ENCODE data around the gene GUCY2D.
A peak's percentile ranks its signal among the peaks of the same experiment; 100 is the strongest.

GUCY2D gene

DNA sequence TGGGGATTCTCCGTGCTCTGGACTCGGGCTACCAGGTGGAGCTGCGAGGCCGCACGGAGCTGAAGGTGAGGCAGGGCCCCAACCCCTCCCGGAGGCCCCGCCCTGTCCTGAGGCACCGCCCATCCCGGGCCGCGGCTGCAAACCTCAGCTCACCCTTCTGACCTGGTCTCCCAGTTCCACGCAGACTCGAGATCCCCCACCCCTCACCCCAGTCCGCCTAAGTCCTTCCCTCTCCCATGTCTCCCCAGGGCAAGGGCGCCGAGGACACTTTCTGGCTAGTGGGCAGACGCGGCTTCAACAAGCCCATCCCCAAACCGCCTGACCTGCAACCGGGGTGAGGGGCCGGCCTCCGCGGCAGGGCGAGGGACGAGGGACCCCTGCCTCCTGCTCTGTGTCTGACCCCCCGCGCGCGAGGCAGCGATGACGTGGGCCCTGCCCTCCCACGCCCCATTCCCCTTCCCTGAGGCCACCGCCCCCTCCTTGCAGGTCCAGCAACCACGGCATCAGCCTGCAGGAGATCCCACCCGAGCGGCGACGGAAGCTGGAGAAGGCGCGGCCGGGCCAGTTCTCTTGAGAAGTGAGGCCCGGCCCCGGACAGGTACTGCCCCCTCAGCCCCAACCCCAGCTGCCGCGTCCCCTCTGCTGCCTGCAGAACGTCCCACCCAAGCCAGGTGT is 13.7 kb downstream of the GUCY2D start:
- H3K36me3 ChIP-seq: no peaks in the 10 kb centered on the region
- peaks cover 50% of the 10 kb centered on the region for H3K27me3 ChIP-seq
- TF ChIP-seq, protein P1, sequence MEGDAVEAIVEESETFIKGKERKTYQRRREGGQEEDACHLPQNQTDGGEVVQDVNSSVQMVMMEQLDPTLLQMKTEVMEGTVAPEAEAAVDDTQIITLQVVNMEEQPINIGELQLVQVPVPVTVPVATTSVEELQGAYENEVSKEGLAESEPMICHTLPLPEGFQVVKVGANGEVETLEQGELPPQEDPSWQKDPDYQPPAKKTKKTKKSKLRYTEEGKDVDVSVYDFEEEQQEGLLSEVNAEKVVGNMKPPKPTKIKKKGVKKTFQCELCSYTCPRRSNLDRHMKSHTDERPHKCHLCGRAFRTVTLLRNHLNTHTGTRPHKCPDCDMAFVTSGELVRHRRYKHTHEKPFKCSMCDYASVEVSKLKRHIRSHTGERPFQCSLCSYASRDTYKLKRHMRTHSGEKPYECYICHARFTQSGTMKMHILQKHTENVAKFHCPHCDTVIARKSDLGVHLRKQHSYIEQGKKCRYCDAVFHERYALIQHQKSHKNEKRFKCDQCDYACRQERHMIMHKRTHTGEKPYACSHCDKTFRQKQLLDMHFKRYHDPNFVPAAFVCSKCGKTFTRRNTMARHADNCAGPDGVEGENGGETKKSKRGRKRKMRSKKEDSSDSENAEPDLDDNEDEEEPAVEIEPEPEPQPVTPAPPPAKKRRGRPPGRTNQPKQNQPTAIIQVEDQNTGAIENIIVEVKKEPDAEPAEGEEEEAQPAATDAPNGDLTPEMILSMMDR (IDR thresholded peaks at IDR 0.05): no peak
- H3K4me3 ChIP-seq (ENCODE audit: low read depth in 1 of 2, low read length in 1 of 2): peak overlapping the region; percentile 69 to 74
- H3K4me1 ChIP-seq (ENCODE audit: control insufficient read depth in 1 of 2, insufficient read depth in 1 of 2, low read depth in 1 of 2, low read length in 1 of 2): peaks cover 54 to 63% of the 10 kb centered on the region in 2 experiments
- H3K27ac ChIP-seq: peak overlapping the region; percentile 84
- no peaks in the 10 kb centered on the region for H3K9me3 ChIP-seq

DNA sequence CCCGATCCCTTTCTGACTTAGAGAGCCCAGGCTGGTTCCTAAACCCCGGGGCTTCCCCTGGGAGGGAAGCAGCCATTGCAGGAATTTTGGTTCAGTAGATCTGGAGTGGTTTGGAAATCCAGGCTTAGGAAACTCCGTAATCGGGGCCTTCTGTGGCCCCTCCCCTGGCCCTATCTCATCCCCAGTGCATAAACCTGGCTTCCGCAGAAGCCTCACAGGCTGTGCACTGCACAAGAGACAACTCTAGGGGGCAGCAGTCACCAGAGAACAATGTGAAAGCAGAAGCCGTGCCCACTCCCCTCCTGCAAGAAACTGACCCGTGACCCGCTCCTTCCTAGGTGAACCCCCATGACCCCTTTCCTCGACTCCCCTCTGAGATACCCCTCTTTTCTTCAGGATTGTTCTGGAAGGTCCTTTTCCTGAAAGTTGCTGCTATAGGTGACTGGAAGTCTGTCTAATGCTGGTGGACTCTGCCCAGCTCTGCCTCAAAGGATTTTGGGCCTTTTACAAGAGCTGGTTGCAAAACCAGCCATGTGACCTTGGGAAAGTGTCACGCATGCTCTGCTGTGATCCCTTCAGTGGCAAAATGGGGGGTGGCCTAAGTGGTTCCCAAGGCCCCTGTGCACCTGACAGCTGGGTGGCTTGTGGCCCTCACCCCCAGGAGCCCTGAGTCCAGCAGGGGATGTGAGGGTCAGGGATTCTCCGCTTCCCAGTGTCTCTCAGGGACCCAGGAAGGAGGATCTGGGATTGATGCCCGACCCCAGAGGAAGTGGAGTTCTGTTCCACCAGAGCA is 14.4 kb downstream of the GUCY2D start:
- TF ChIP-seq, protein P1 (IDR thresholded peaks at IDR 0.05): peak; percentile 86
- Histone ChIP-seq H3K36me3 (no peaks in the 10 kb centered on the region), H3K27ac (peak overlapping the region; percentile 84), H3K27me3 (peaks cover 43% of the 10 kb centered on the region), H3K9me3 (no peaks in the 10 kb centered on the region), H3K4me1 (ENCODE audit: control insufficient read depth in 1 of 2, insufficient read depth in 1 of 2, low read depth in 1 of 2, low read length in 1 of 2) (peaks cover 62 to 69% of the 10 kb centered on the region in 2 experiments), H3K4me3 (ENCODE audit: low read depth in 1 of 2, low read length in 1 of 2) (peak overlapping the region; percentile 69 to 74)

DNA sequence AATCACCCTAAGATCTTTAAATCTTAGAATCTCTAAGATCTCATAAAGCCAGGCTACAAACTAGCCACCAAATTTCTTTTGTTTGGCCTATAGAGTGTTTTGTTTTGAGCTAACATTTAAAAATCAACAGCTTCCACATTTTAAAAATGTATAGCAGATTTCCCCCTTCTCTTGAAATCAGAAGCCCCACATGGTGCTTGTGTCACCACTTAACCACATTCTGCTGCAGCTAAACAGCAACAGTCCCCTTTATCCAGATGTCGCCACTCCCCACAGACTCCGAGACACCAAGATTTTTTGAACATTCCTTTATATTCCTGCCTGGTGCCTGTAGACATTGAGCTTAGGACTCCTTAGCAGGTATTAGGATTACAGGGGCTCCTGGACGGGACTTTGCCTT is 16.0 kb downstream of the GUCY2D start:
- Histone ChIP-seq H3K27ac (peak overlapping the region; percentile 84), H3K36me3 (no peaks in the 10 kb centered on the region), H3K4me1 (ENCODE audit: control insufficient read depth in 1 of 2, insufficient read depth in 1 of 2, low read depth in 1 of 2, low read length in 1 of 2) (peaks cover 78 to 79% of the 10 kb centered on the region in 2 experiments), H3K9me3 (no peaks in the 10 kb centered on the region), H3K4me3 (ENCODE audit: low read depth in 1 of 2, low read length in 1 of 2) (peak overlapping the region in 1 of 2 experiments; percentile 5), H3K27me3 (peaks cover 27% of the 10 kb centered on the region)
- TF ChIP-seq, protein P1 (IDR thresholded peaks at IDR 0.05): no peak

DNA sequence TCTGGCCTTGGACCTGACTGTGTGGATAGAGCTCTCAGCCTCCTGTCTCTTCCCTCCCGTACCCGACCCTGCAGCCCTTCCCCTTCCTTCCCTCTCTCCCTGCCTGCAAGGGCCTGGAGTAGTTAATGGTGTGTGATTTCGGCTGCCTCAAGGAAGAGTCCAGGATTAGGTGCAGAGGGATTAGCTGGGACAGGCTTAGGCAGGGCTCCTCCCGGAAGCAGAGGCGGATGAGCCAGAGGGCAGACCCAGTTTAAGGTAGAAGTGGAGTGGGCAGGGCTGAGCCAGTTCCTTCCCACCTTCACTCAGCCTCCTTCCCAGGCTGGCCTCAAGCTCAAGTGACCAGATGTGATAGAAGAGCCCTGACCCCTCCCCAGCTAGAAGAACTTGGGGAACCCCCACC is 16.8 kb downstream of the GUCY2D start:
- H3K36me3 ChIP-seq: no peaks in the 10 kb centered on the region
- peaks cover 20% of the 10 kb centered on the region for H3K27me3 ChIP-seq
- H3K27ac ChIP-seq: peak overlapping the region; percentile 84
- peaks cover 84% of the 10 kb centered on the region in 2 experiments for H3K4me1 ChIP-seq (ENCODE audit: control insufficient read depth in 1 of 2, insufficient read depth in 1 of 2, low read depth in 1 of 2, low read length in 1 of 2)
- H3K9me3 ChIP-seq: no peaks in the 10 kb centered on the region
- H3K4me3 ChIP-seq (ENCODE audit: low read depth in 1 of 2, low read length in 1 of 2): peak overlapping the region in 1 of 2 experiments; percentile 10
- TF ChIP-seq, protein P1 (IDR thresholded peaks at IDR 0.05): no peak

DNA sequence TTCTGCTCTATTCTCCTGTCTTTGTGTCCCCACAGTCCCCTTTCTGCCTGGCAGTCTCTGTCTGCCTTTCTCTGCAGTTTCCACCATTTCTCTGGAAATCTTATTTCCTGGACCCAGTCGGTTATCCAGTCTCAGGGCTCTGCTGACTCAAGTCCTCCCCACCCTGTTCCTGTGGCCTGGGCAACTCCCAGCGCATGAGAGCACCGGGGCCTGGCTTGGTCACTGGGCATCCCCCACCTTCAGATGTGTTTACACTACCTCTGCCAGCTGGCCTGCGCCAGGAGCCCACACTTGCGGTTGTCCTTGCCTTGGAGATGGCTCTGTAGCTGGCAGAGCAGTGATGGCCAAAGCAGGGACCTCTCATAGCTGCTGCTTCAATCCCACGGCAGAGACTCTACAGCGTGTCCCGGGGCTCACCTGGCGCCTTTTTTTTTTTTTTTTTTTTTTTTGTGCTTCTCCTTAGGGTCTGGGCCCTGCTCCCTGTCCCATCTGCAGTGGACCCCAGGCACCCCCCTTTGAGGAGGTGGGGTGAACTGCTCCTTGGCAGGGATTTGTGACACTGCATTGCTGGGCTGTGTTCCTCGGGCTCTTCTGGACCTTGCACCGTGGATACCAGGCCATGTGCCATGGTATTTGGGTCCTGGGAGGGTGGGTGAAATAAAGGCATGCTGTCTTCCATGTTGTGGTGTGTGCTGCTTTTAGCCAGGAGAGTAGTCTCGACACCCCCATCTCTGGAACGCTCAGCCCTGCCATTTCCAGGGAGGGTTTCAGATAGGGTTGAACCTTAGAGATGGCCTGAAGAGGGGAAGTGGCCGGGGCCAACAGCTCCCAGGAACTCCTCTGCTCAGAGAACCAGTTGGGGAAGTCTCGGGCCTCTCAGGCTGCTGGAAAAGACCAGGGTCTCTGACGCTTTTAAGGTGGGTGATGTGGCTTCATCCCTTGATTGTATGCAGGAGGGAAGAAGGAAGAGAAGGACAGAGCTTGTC is 17.5 kb downstream of the GUCY2D start:
- TF ChIP-seq, protein P1 (IDR thresholded peaks at IDR 0.05): no peak
- H3K27me3 ChIP-seq: peaks cover 12% of the 10 kb centered on the region
- H3K36me3 ChIP-seq: no peaks in the 10 kb centered on the region
- peaks cover 92% of the 10 kb centered on the region in 2 experiments for H3K4me1 ChIP-seq (ENCODE audit: control insufficient read depth in 1 of 2, insufficient read depth in 1 of 2, low read depth in 1 of 2, low read length in 1 of 2)
- H3K27ac ChIP-seq: peak overlapping the region; percentile 44
- no peaks in the 10 kb centered on the region for H3K9me3 ChIP-seq
- H3K4me3 ChIP-seq (ENCODE audit: low read depth in 1 of 2, low read length in 1 of 2): peak overlapping the region in 1 of 2 experiments; percentile 10

All from neutrophil (primary cell).